HG03565 (cell line): Measurements from ENCODE around the gene USP46.
A peak's percentile ranks its signal among the peaks of the same experiment; 100 is the strongest.

Experiments used
- ATAC-seq: cut with Tn5 transposase; IDR thresholded peaks from one replicate; pipeline ENCODE4 v1.9.1; 2021; ENCODE audit warnings: mild to moderate bottlenecking, moderate library complexity; ENCODE audit not compliant: unreplicated experiment

Gene USP46

GRCh38 chr4:52657618-52658501, 1.2 kb downstream of the USP46 start:
- no peak for ATAC-seq

- ATAC-seq: no peak
Observed at GRCh38 chr4:52657292-52657617, 1.8 kb downstream of the USP46 start.

- ATAC-seq: no peak
Observed at GRCh38 chr4:52655506-52655905, 3.6 kb downstream of the USP46 start.

GRCh38 chr4:52651996-52652672, 7.0 kb downstream of the USP46 start:
- no peak for ATAC-seq

- no peak for ATAC-seq
Observed at GRCh38 chr4:52648836-52649235, 10.3 kb downstream of the USP46 start.

DNA sequence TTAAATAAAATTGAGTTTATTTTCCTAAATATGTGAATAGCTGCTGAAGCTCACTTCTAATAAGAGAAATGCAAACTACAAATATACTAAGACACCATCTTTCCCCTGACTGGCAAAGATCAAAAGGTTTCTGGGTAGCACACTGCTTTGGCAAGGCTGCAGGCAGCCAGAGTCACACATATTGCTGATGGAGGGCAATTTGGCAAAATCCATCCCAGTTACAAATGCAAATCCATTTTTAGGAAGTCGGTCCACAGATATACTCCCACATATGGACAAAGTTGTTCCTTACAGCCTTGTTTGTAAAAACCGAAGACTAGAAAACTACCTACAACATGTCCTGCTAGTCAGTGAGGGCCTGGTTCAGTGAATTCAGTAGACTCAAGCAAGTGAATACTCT, 12.4 kb downstream of the USP46 start:
- no peak for ATAC-seq

DNA sequence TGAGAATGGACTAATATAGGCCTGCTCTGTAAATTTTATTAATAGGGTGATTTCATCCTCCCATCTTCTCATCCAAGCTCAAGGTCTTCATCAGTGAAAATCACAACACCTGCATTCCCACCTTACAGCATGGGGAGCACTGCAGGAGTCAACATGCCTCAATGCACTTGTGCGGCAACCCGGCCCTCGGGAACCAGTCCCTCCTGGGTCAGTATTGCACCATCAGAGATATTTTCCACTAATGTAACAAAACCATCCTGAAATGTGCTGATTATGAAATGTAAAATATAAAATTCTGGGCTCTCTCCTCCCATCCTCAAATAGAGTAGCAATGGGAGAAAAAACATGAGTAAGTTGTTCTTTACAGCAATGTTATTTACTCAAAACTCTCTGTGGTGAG, 13.0 kb downstream of the USP46 start:
- ATAC-seq: no peak

DNA sequence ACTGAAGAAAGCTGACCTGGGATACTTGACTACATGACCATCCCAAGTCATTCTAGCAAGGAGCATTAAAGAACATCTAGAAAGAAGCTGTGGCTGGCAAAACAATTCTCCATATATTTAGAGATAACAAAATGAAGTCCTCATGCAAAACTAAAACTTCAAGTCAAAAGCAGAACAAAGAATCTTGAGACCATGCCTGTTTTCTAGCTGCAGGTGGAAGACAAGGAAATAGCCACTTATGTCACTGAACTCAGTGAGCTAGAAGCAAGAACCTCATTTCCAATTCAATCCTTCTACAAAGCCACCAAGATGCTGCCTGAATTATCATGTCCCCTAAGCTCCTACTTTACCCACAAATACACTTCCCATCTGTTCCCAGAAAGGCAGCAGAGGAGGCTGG, 13.8 kb downstream of the USP46 start:
- no peak for ATAC-seq

DNA sequence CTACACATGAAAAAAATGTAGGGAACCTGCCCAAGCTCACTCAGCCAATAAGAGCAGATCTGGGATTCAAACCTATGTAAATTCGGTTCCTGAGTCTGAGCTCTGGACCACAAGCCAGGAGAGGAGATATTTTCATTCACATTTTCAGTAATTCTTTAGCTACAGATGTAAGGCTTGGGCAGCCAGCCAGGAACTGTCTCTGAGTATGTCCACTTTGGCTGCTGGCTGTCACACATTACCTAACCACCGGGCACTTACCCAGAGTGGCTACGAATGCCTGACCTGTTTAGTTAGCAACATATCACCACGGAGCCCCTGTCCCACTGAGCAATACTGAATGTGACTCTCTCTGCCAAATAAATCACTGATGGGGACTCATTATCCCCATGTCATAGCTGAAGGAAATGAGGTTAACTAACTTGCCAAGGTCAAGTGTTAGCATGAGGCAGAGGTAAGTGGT, 15.3 kb downstream of the USP46 start:
- ATAC-seq: no peak

DNA sequence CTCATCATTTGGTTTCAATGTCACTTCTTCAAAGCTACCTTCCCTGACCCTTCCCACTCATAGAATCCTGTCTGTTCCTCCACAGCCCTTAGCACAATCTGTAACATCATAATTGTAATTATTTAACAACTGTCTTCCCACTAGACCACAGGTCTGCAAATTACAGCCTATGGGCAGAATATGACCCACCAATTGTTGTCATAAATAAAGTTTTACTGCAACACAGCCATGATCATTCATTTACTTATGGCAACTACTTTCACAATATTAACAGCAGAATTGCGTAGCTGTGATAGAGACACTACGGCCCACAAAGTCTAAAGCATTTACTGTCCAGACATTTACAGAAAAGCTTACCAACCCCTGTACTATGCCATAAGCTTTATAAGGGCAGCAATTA, 15.9 kb downstream of the USP46 start:
- ATAC-seq: no peak

DNA sequence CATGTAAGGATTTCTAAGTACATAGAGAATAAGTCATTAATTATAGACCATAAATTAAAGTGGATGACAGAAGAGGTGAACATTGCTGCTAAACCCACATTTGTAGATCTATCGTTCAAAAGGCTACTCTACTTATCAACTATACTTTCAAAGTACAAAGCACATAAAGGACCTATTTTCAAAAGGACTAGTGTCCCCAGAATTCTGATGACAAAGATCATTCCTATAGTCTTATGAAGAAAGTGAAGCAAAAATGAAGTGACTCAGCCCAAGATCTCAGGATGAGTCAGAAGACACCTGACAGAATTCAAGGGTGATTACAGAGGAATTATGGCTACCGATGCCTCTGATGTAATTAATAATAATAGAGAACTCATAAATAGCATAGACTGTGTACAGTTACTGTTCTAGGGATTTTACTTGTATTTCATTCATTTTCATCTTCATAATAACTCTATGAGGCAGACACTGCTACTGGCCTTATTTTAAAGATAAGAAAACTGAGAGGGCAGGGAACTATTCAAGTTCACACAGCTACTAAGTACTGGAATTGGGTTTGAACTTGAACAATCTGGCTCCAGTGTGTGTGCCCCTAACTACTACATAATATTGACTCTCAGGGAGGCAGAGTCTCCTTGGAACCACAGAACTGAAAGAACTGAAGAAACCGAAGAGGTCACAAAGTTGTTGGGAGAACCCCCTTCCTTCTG, 17.1 kb downstream of the USP46 start:
- peak; percentile 82 for ATAC-seq

GRCh38 chr4:52640808-52641565, 18.1 kb downstream of the USP46 start:
- ATAC-seq: no peak

DNA sequence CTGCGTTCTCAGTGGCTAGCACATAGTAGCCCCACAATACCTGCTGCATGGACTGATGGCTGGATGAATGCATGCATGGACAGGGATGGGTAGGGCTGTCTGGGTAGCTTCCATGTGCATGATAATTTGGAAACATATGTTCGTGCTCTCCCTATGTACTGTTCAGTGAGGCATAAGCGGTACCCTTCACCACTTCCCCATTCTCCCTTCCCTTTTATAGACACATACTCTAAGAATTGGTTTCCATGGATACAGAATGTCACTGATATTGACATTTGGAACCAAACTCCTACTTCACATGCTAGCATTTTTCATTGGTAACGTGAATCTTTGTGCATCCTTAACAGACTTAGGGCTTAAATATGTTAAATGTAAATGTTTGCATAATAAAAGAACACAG, 20.4 kb downstream of the USP46 start:
- ATAC-seq: peak; percentile 34

DNA sequence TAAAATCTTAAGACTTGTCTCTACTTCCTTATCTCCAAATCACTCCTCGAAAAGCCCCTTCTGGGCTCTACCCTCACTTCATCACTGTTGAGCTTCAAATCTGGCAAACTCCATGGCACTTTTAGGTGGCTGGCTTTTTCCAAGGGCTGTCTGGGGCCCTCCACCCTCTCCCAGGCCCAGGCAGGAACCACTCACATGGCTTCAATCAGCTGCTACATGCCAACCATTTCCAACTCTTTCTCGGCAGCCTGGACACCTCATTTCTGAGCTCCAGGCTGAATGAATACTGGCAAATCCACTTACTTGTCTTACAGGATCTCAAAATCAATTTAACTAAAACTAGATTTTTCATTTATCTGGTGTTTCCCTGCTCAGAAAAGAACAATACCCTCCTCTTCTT, 22.0 kb downstream of the USP46 start:
- no peak for ATAC-seq

DNA sequence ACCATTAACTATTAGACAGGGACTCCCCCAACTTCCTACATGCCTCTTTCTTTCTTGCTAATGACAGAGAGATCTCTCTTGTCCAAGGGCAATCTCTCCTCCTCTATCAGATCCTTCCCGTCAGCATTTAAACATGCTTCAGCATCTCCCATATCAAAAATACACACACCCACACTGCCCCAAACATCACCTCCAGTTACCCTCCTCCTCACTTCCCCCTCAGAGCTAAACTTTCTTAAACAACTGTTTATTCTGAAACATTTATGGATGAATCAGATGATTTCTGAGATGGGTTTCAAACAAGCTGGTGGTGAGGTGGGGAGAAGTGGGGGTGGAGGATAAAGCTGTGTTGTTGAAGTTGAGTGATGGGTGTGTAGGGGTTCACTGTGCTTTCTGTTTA, 23.5 kb downstream of the USP46 start:
- ATAC-seq: no peak

- no peak for ATAC-seq
Observed at GRCh38 chr4:52635130-52635529, 24.0 kb downstream of the USP46 start.

DNA sequence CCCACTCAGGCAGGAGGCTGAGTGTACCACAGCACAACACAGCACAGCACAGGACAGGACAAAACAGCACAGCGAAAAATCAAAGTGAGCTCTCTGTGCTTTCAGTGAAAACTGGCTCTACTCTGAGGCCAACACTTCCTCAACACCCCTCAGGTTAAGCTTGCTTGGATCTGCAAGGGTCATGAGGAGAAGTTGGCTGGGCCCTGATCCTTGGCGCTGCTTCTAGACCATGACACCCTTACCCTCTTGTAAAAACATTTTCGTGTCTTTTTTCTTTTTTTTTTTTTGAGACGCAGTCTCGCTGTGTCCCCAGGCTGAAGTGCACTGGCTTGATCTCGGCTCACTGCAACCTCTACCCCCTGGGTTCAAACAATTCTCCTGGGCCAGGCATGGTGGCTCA, 25.3 kb downstream of the USP46 start:
- ATAC-seq: no peak

GRCh38 chr4:52628974-52629373, 30.1 kb downstream of the USP46 start:
- ATAC-seq: no peak

GRCh38 chr4:52628543-52628942, 30.6 kb downstream of the USP46 start:
- no peak for ATAC-seq

- no peak for ATAC-seq
Observed at GRCh38 chr4:52627876-52628275, 31.2 kb downstream of the USP46 start.

GRCh38 chr4:52625216-52625615, 33.9 kb downstream of the USP46 start:
- no peak for ATAC-seq
